ENCODE results near the gene CTPS1.

GRCh38 chr1:40977716-40978115 lies 1.8 kb upstream of the CTPS1 start:
- TF ChIP-seq POLR2A (IDR thresholded peaks at IDR 0.05) (no peak), CTCF (IDR thresholded peaks at IDR 0.05) (no peak), POLR2AphosphoS5 (IDR thresholded peaks at IDR 0.05) (no peak)

All from breast epithelium (tissue), 3 donors.